Measurements from ENCODE around the gene ATP13A5. TPM values are rescaled to one million over a fixed set of nuclear protein-coding genes. Genes with fewer than 3 reads are reported as not detected.

The ATP13A5 gene
- total and polyA plus RNA-seq, 4 donors, result not detected

Other genes with a start within 250 kb of the ATP13A5 start
- under 1 TPM in 1 of 2 donors, not detected in 1; 0.45 TPM for gene PLAAT1, start 137.5 kb downstream of the ATP13A5 start, total RNA-seq
- under 1 TPM in 1 of 2 donors, not detected in 1; 0.63 TPM for gene PLAAT1, start 137.5 kb downstream of the ATP13A5 start, polyA plus RNA-seq
- under 1 TPM; 0.10 to 0.15 TPM for gene ATP13A4, start 176.1 kb upstream of the ATP13A5 start, total RNA-seq
- gene ATP13A4, start 176.1 kb upstream of the ATP13A5 start, polyA plus RNA-seq, result not detected
- 10 to 100 TPM; 52.2 to 56.5 TPM for gene OPA1, start 214.5 kb upstream of the ATP13A5 start, total RNA-seq
- 10 to 100 TPM; 13.3 to 28.0 TPM for gene OPA1, start 214.5 kb upstream of the ATP13A5 start, polyA plus RNA-seq